Measurements from ENCODE around the gene KCND3.

DNA sequence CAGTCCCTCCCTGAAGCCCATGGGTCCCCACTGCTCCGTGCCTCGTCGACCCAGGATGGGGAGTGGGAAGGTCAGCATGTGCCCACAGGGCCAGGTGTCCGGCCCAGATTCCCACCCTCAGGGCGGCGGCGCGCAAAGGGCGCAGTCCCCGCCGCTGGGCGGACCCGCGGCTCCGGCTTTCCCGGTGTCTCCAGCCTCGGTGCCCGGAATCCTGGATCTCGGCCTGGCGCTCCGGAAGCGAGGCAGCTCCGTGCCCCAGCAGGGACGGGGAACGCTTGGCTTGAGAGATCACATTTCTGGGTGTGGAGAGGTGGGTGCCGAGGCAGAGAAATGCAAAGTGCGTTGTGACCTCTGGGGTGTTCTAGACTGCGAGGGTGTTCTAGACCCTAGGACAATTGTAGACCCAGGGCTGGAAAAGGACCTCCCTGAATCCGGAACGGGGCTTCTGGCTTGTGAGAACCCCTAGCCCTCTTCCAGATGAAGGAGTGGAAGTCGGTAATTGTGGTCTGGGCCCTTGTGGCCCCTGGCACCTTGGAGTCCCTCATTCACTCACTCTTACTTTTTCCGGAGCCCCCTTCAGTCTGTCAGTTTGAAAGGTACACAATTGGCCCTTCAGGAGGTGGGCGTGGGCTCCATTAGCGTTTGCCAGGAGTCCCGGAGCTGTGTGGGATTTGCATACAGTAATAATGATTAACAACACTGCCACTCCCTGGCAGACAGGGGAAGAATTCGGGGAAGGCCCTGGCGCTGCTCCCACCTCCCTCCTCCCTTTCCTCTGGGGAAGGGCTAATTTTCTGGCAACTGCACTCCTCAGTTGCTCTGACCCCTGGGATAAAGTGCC is 1.6 kb upstream of the KCND3 start:
- TF ChIP-seq GATA2 (IDR thresholded peaks at IDR 0.05; ENCODE audit: low read depth, low read length) (no peak), GATA3 (IDR thresholded peaks at IDR 0.05; ENCODE audit: low read depth, low read length) (no peak)
